HG02840 (cell line): ENCODE data around the gene CDKN2AIPNL.
"Not testable (repeated sequence)": the region's sequence is repeated elsewhere in the genome, so short reads cannot be mapped to it uniquely, and the experiment has no call there.

Source experiments
- ATAC-seq: cut with Tn5 transposase; IDR thresholded peaks from one replicate; pipeline ENCODE4 v1.9.1; 2021; ENCODE audit warnings: mild to moderate bottlenecking, moderate library complexity, moderate number of reproducible peaks; ENCODE audit not compliant: unreplicated experiment, low FRiP score

Gene CDKN2AIPNL

GRCh38 chr5:134438721-134439123 lies 27.0 kb upstream of the CDKN2AIPNL start:
- no peak for ATAC-seq

GRCh38 chr5:134437847-134438581 lies 26.3 kb upstream of the CDKN2AIPNL start:
- ATAC-seq: no peak

- ATAC-seq: no peak
These were observed 25.7 kb upstream of the CDKN2AIPNL start for GRCh38 chr5:134437340-134437846.

DNA sequence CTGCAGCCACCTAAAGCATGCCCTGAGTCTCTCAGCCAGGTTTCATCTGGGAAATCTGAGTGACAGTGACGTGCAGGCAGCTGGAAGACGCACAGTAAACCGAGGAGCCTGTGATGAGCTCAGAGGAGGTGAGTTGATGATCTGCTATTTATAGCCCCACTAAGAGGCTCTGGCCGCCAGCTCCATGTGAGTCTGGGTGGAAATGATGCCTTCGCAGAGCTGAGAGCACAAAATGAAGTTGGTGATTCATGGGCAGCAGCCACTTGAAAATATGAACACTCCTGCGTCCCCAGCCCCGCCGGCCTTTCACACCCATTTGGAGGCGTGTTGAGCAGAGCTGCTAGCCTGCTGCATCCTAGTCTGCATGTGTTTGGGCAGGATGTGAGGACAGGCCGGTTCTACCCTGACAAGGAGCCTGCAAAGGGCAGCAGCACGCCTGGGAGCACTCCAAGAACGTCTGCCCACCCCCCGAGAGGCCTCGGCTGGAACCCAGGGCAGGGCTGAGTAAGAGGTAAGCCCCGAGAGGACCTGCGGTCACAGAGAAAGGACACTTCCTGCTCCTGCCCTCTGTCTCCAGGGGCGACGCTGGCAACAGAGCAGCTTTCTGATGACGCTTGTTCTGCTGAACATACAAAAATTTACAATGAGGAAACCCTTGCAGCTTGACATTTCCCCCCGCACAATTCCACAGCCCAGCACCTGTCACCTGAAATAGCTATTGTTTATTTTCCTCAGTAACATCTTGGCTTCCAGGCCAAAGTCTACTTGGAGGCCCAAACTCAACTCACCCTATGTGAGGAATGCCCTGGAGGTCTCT lies 25.1 kb upstream of the CDKN2AIPNL start:
- ATAC-seq: no peak

- ATAC-seq: no peak
These were observed 23.9 kb upstream of the CDKN2AIPNL start for GRCh38 chr5:134435560-134435959.

GRCh38 chr5:134432677-134433359 lies 21.1 kb upstream of the CDKN2AIPNL start:
- ATAC-seq: no peak

DNA sequence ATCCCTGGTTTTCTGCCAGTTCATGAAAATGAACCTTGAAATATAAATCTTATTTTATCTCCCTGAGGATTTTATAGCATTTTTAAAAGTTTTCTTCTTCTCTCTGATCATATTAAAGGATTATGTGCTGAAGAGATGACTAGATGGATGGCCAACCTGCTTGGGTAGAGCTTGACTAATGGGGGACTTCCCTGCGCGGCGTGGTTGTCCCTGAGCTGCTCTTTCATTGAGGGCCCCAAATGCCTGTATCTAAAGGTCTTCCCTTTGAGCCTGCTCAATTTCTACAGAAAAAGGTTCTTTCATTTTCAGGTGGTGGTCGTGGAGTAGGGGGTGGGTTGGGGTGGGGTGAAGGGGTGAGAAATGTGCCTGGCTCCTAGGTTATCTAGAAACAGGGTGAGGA lies 20.5 kb upstream of the CDKN2AIPNL start:
- no peak for ATAC-seq

GRCh38 chr5:134430001-134430569 lies 18.4 kb upstream of the CDKN2AIPNL start:
- no peak for ATAC-seq

DNA sequence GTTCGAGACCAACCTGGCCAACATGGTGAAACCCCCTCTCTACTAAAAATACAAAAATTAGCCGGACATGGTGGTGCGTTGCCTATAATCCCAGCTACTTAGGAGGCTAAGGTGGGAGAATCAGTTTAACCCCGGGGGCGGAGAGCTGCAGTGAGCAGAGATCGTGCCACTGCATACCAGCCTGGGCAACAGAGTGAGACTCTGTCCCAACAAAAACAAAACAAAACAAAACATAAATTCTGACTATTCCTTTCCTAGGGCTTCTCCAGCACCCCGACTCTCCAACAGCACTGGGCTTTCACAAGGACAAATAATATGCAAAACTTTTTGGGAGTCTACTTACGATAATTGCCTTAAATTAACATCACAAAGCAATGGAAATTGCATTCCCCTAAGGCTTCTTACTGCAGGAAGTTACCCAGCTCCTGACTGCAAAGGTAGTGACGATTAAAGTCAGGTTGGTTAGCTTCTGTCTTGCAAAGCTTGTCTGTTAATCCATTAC lies 15.9 kb upstream of the CDKN2AIPNL start:
- ATAC-seq: no peak

- ATAC-seq: no peak
These were observed 14.7 kb upstream of the CDKN2AIPNL start for GRCh38 chr5:134426361-134426760.

DNA sequence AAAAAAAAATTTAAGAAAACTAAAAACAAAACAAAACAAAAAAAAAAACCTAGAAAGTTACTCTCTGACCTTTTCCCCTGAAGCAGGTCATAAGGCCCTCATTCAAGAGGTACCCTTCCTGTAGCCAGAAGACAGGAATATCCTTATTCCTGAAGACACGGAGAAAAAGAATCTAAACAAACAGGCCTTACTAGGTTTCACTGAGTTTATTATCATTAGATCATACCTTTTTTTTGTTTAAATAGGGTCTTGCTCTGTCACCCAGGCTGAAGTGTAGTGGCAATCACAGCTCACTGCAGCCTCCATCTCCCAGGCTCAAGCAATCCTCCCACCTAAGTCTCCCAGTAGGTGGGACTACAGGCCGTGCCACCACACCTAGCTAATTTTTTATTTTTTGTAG lies 11.7 kb upstream of the CDKN2AIPNL start:
- no peak for ATAC-seq

DNA sequence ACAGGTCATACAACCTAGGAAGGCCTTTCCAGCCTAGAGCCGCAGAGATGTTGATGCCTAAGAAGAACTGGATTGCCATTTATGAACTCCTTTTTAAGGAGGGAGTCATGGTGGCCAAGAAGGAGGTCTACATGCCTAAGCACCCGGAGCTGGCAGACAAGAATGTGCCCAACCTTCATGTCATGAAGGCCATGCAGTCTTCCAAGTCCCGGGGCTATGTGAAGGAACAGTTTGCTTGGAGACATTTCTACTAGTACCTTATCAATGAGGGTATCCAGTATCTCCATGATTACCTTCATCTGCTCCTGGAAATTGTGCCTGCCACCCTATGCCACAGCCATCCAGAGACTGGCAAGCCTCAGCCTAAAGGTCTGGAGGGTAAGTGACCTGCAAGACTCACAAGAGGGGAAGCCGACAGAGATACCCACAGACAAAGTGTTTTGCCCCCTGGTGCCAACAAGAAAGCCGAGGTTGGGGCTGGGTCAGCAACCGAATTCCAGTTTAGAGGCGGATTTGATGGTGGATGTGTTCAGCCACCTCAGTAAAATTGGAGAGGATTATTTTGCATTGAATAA lies 11.2 kb upstream of the CDKN2AIPNL start:
- ATAC-seq: no peak

DNA sequence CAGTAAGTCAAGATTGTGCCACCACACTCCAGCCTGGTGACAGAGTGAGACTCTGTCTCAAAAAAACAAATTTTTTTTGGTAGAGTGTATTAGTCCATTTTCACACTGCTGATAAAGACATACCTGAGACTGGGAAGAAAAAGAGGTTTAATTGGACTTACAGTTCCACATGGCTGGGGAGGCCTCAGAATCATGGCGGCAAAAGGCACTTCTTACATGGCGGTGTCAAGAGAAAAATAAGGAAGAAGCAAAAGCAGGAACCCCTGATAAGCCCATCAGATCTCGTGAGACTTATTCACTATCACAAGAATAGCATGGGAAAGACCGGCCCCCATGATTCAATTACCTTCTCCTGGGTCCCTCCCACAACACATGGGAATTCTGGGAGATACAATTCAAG lies 9.4 kb upstream of the CDKN2AIPNL start:
- ATAC-seq: not testable (repeated sequence)

DNA sequence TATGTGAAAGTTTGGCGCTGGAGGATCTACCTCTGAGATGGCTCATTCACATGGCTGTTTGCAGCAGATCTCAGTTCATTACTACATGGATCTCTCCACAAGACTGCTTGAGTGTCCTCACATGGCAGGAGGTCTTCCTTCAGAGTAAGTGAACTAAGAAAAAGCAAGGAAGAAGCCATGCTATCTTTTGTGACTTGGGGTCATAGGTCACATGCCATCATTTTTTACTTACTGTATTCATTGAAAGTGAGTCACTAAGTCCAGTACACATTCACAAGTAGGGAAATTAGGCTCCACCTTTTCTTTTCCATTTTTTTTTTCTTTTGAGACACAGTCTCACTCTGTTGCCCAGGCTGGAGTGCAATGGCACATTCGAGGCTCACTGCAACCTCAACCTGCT lies 8.7 kb upstream of the CDKN2AIPNL start:
- no peak for ATAC-seq

DNA sequence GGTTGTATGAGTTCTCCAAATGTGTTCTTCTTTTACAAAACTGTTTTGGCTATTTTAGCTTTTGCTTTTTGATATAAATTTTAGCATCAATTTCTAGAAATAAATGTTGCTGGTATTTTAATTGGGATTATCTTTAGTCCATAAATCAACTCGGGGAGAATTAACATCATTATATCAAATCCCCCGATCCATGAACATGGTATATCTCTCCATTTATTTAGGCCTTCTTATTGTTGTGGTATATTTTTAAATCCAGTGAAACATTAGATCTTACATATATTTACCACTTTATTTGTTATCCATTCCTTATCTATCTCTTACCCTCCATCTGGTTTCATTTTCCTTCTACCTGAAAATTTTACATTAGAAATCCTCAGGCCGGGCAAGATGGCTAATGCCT lies 7.3 kb upstream of the CDKN2AIPNL start:
- no peak for ATAC-seq

DNA sequence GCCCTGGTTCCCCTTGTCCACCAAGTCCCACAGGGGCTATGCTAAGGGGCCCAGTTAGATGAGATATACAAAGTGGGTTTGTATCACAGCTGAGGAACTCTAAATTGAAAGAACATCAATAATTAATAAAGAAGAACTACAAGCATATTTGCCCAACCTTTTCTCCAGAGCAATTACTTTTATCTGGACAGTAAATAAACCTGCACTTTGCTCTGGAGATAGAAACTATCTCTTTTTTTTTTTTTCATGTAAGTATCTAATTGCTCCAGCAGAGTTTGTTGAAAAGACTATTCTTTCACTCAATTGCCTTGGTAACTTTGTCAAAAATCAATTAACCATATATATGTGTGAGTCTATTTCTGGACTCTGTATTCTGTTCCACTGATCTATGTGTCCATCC lies 6.0 kb upstream of the CDKN2AIPNL start:
- no peak for ATAC-seq

- no peak for ATAC-seq
These were observed 1.4 kb upstream of the CDKN2AIPNL start for GRCh38 chr5:134413046-134413445.

DNA sequence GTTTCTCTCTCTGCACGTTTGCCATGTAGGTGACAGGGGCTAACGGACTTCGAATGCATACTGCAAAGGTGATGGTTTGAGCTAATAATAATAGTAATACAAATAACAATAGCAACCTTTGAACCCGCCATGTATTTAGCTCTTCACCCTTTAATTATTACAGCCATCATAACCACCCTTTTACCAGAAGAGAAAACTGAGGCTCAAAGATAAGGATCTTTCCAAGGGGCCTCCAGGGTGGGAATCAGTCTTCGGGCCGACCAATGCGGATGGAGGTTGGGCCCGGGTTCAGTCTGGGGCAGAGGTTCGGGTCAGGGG lies 494 bp downstream of the CDKN2AIPNL start:
- ATAC-seq: no peak

DNA sequence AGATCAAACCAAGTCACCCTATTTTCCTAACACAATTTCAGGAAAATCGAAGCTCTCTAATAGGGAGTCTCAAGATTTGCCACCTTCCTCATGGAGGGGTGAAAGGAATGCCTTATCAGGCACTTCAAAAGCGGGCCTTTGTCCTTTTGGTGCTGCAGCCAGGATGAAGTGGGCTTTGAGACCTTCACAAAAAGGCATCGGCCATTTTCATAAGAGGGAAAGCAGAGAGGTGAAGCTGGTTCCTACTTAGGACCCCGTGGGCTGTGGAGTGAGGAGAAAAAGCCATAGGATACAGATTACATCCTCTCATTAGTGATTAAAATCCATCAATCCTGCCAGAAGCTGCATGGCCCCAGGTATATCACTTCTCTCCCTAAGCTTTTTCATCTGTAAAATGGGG lies 859 bp downstream of the CDKN2AIPNL start:
- no peak for ATAC-seq

DNA sequence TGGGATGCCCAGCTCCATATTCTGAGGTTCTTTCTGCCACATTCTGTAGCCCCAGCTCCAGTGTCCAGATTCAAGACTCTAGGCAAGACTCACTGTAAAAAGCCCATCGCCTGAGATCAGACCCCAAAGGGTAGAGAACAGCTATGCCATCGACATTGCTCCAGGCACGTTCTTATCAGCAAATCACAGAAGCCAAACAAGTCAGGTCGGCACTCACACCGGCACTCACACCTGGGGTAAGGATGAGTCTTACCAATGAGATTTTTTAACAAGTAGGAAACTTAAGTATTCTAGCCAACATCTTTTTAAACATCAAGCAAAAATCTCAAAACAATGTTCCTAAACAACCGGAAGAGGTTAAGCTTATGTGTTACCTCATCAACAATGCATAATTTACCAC lies 2.4 kb downstream of the CDKN2AIPNL start:
- ATAC-seq: no peak
